H1 (cell line): ENCODE results near the gene NEB. TPM values are rescaled to one million over a fixed set of nuclear protein-coding genes. Genes with fewer than 3 reads are reported as not detected.

ENCODE experiments used
- CTCF ChIA-PET: fragments of 300-600 bp; sonication (Branson Sonifier 250); formaldehyde crosslinking; loops from one replicate; lab custom pipeline; 2021; ENCODE audit not compliant: partially characterized antibody; lab: Charles Lee
- POLR2A ChIA-PET: fragments of 300-600 bp; sonication (Branson Sonifier 250); formaldehyde crosslinking; loops from one replicate; lab custom pipeline; 2021; ENCODE audit warnings: inconsistent platforms; ENCODE audit not compliant: partially characterized antibody; lab: Charles Lee
- DNase-seq, 2 experiments: peaks; one replicate each; pipeline versions ENCODE4 v3.0.0 to v3.0.0-alpha.2; 2010 to 2022; ENCODE audit warnings: low spot score in 2 of 2, low read depth in 1 of 2, mixed read lengths in 1 of 2
- FAIRE-seq: peaks from 2 replicates; lab custom pipeline; 2011; peaks lifted over from hg19 to GRCh38; lab: Jason Lieb, UNC
- H2AFZ ChIP-seq: 2 replicates; pipeline ENCODE4 v1.8.1; 2012; ENCODE audit warnings: low read length, inconsistent platforms
- H2AK5ac ChIP-seq: 2 replicates; pipeline ENCODE4 v1.6.1; 2013; ENCODE audit warnings: low read depth, low read length
- H2BK120ac ChIP-seq: replicated peaks from 2 replicates; pipeline ENCODE3; 2013; ENCODE audit warnings: low read depth, low read length, inconsistent platforms
- H2BK12ac ChIP-seq: 2 replicates; pipeline ENCODE4 v1.6.1; 2013; ENCODE audit warnings: low read depth, low read length
- H2BK15ac ChIP-seq: 2 replicates; pipeline ENCODE4 v1.6.1; 2013; ENCODE audit warnings: low read length
- H2BK20ac ChIP-seq: 2 replicates; pipeline ENCODE4 v1.6.1; 2013; ENCODE audit warnings: low read length
- H2BK5ac ChIP-seq: 2 replicates; pipeline ENCODE4 v1.6.1; 2013; ENCODE audit warnings: low read depth, low read length
- H3K14ac ChIP-seq: 2 replicates; pipeline ENCODE4 v1.6.1; 2013; ENCODE audit warnings: inconsistent platforms; ENCODE audit not compliant: insufficient read length
- H3K18ac ChIP-seq: 2 replicates; pipeline ENCODE4 v1.6.1; 2013; ENCODE audit warnings: low read length; ENCODE audit errors: extremely low read depth
- H3K23ac ChIP-seq: 2 replicates; pipeline ENCODE4 v1.6.1; 2013; ENCODE audit warnings: inconsistent platforms; ENCODE audit not compliant: insufficient read length
- H3K23me2 ChIP-seq: 2 replicates; pipeline ENCODE4 v1.6.1; 2013; ENCODE audit warnings: low read depth, low read length
- H3K27ac ChIP-seq: 2 replicates; pipeline ENCODE4 v1.6.1; 2011; ENCODE audit warnings: low read depth, low read length, inconsistent platforms
- H3K27me3 ChIP-seq, 4 experiments: replicated peaks in 1 of 4; 1 replicate in 1 of 4; 2 replicates in 3 of 4; pipeline versions ENCODE4 v1.6.1 to v1.8.1; 2011 to 2013; ENCODE audit warnings: low read length in 3 of 4, mild to moderate bottlenecking in 3 of 4, inconsistent platforms in 2 of 4, mixed read lengths in 2 of 4, moderate library complexity in 1 of 4; ENCODE audit not compliant: control insufficient read depth in 3 of 4, insufficient read depth in 3 of 4; ENCODE audit errors: extremely low read depth in 1 of 4
- H3K36me3 ChIP-seq, 4 experiments: 2 replicates each; pipeline versions ENCODE4 v1.6.1 to v1.8.1; 2011 to 2013; ENCODE audit warnings: mild to moderate bottlenecking in 4 of 4, low read length in 3 of 4, moderate library complexity in 2 of 4, control low read depth in 1 of 4, inconsistent platforms in 1 of 4; ENCODE audit not compliant: insufficient read depth in 4 of 4, control insufficient read depth in 2 of 4
- H3K4ac ChIP-seq: replicated peaks from 2 replicates; pipeline ENCODE3; 2013; ENCODE audit warnings: low read length, low read depth, mixed read lengths, inconsistent platforms; ENCODE audit not compliant: insufficient read length
- H3K4me1 ChIP-seq, 4 experiments: replicated peaks in 1 of 4; 1 replicate in 1 of 4; 2 replicates in 3 of 4; pipeline versions ENCODE4 v1.6.1 to v1.8.1; 2011 to 2013; ENCODE audit warnings: low read length in 3 of 4, inconsistent platforms in 2 of 4, mixed read lengths in 1 of 4; ENCODE audit not compliant: insufficient read depth in 4 of 4, control insufficient read depth in 3 of 4
- H3K4me2 ChIP-seq, 2 experiments: 2 replicates each; pipeline versions ENCODE4 v1.6.1 to v1.8.1; 2011 to 2013; ENCODE audit warnings: low read depth in 2 of 2, low read length in 2 of 2, control low read depth in 1 of 2, inconsistent platforms in 1 of 2, mild to moderate bottlenecking in 1 of 2; ENCODE audit not compliant: insufficient read depth in 1 of 2
- H3K4me3 ChIP-seq, 4 experiments: fragments of 200-600, 300-600 bp in 1 of 4; sonication (generic), shearing (Covaris generic), sonication (Bioruptor Twin) in 1 of 4; 2 replicates each; pipeline versions ENCODE4 v1.5.1 to v1.8.1; 2011 to 2016; ENCODE audit warnings: low read length in 4 of 4, low read depth in 3 of 4, control low read depth in 2 of 4, inconsistent platforms in 2 of 4, mild to moderate bottlenecking in 2 of 4, mixed read lengths in 1 of 4, moderate library complexity in 1 of 4; ENCODE audit not compliant: insufficient read depth in 2 of 4; ENCODE audit errors: extremely low read depth in 1 of 4
- H3K56ac ChIP-seq: replicated peaks from 2 replicates; pipeline ENCODE3; 2013; ENCODE audit warnings: low read depth, mild to moderate bottlenecking, mixed read lengths, low read length, inconsistent platforms; ENCODE audit not compliant: insufficient read length
- H3K79me1 ChIP-seq: 2 replicates; pipeline ENCODE4 v1.6.1; 2013; ENCODE audit warnings: low read depth, low read length, control low read depth
- H3K79me2 ChIP-seq, 2 experiments: 2 replicates each; pipeline versions ENCODE4 v1.6.1 to v1.8.1; 2012 to 2013; ENCODE audit warnings: low read length in 2 of 2, mild to moderate bottlenecking in 2 of 2, inconsistent platforms in 1 of 2; ENCODE audit not compliant: insufficient read depth in 2 of 2, control insufficient read depth in 1 of 2
- H3K9ac ChIP-seq, 4 experiments: replicated peaks in 1 of 4; 1 replicate in 1 of 4; 2 replicates in 3 of 4; pipeline versions ENCODE4 v1.6.1 to v1.8.1; 2011 to 2013; ENCODE audit warnings: low read depth in 3 of 4, low read length in 3 of 4, control low read depth in 2 of 4, mild to moderate bottlenecking in 2 of 4, moderate library complexity in 2 of 4, inconsistent platforms in 1 of 4; ENCODE audit errors: extremely low read depth in 1 of 4
- H3K9me3 ChIP-seq, 2 experiments: 2 replicates each; pipeline versions ENCODE4 v1.6.1 to v1.8.1; 2012 to 2013; ENCODE audit warnings: mild to moderate bottlenecking in 2 of 2, moderate library complexity in 2 of 2, control low read depth in 1 of 2, inconsistent platforms in 1 of 2, low read depth in 1 of 2, low read length in 1 of 2, mixed read lengths in 1 of 2; ENCODE audit not compliant: insufficient read depth in 2 of 2
- H4K20me1 ChIP-seq, 2 experiments: replicated peaks in 1 of 2; 2 replicates each; pipeline versions ENCODE3 to v1.8.1; 2011 to 2013; ENCODE audit warnings: inconsistent platforms in 2 of 2, low read length in 2 of 2, mild to moderate bottlenecking in 1 of 2; ENCODE audit not compliant: insufficient read depth in 2 of 2, control insufficient read depth in 1 of 2
- H4K5ac ChIP-seq: 2 replicates; pipeline ENCODE4 v1.6.1; 2013; ENCODE audit warnings: low read length, low read depth, mixed read lengths, inconsistent platforms; ENCODE audit not compliant: insufficient read length
- H4K8ac ChIP-seq: 2 replicates; pipeline ENCODE4 v1.8.0; 2013; ENCODE audit warnings: mild to moderate bottlenecking, moderate library complexity, low read length, inconsistent platforms; ENCODE audit not compliant: insufficient read depth; ENCODE audit errors: extremely low read depth
- H4K91ac ChIP-seq: replicated peaks from 2 replicates; pipeline ENCODE3; 2013; ENCODE audit warnings: low read length, mixed read lengths, inconsistent platforms; ENCODE audit not compliant: insufficient read length
- ATF3 ChIP-seq: IDR thresholded peaks from 2 replicates; pipeline ENCODE4 v1.6.1; 2011; ENCODE audit warnings: low read depth, mild to moderate bottlenecking, low read length; ENCODE audit not compliant: insufficient read depth
- KDM5A ChIP-seq: fragments of 200-600 bp; IDR thresholded peaks from 2 replicates; pipeline ENCODE4 v1.7.1; 2012; ENCODE audit warnings: mild to moderate bottlenecking, low read length, inconsistent platforms, mixed read lengths
- NANOG ChIP-seq: IDR thresholded peaks from 2 replicates; pipeline ENCODE4 v1.6.1; 2011; ENCODE audit warnings: low read length, low read depth, mild to moderate bottlenecking, inconsistent platforms; ENCODE audit not compliant: insufficient read depth, poor library complexity, severe bottlenecking
- RFX5 ChIP-seq: IDR thresholded peaks from 2 replicates; pipeline ENCODE4 v1.6.1; 2011; ENCODE audit warnings: low read depth, low read length, improper control_type of control experiment, borderline replicate concordance
- RNF2 ChIP-seq: fragments of 200-900, 300-1000 bp; sonication (generic); IDR thresholded peaks from 2 replicates; pipeline ENCODE4 v1.7.1; 2016; ENCODE audit warnings: borderline replicate concordance, low read depth, mild to moderate bottlenecking, antibody characterized with exemption, low read length; ENCODE audit not compliant: poor library complexity, severe bottlenecking; ENCODE audit errors: missing control alignments
- SIN3A ChIP-seq, 2 experiments: IDR thresholded peaks in 1 of 2; conservative IDR thresholded peaks in 1 of 2; 2 replicates each; pipeline ENCODE4 v1.6.1; 2011 to 2012; ENCODE audit warnings: low read length in 2 of 2, improper control_type of control experiment in 1 of 2, low read depth in 1 of 2, mild to moderate bottlenecking in 1 of 2
- WGBS, 2 experiments: shearing (Covaris generic) in 1 of 2; methylation state at CpG; one replicate each; pipeline versions ENCODE4 v1.1.6 to v1.1.7; 2013 to 2015; ENCODE audit warnings: low lambda C conversion rate in 2 of 2, mixed read lengths in 2 of 2, inconsistent platforms in 1 of 2, low coverage in 1 of 2, missing lambda C conversion rate in 1 of 2; ENCODE audit not compliant: insufficient replicate concordance in 2 of 2, insufficient coverage in 1 of 2, insufficient read length in 1 of 2; ENCODE audit errors: extremely low coverage in 1 of 2, missing lambda C conversion rate in 1 of 2; 5-methylcytosine and 5-hydroxymethylcytosine counted together
- polyA plus RNA-seq, 7 experiments: library from polyadenylated mRNA; depleted of rRNA in 3 of 7; stranded (reverse) in 5 of 7; unstranded in 2 of 7; fragments of >200 nt in 5 of 7; fragments of 200-250 nt in 2 of 7; gene quantifications; 1 replicate in 5 of 7; 2 replicates in 1 of 7; 4 replicates in 1 of 7; pipeline versions ENCODE4 v1.2.1 to v1.2.3, GENCODE V29; 2011 to 2013; ENCODE audit warnings: missing spikeins in 2 of 7, mixed read lengths in 2 of 7
- total RNA-seq: library from RNA; stranded (reverse); fragmentation: NEBNext Ultra II Directional; extraction: Animal tissue kit (Norgen Biotek cat#: 25700); gene quantifications from 2 replicates; pipeline ENCODE4 v1.2.1, GENCODE V29; 2021

The NEB gene
- total and polyA plus RNA-seq, 2 of the 8 experiments (the other 6 are each of a cell fraction or from before 2014, with no cell fraction given) = 1.4 to 2.5 TPM

DNA sequence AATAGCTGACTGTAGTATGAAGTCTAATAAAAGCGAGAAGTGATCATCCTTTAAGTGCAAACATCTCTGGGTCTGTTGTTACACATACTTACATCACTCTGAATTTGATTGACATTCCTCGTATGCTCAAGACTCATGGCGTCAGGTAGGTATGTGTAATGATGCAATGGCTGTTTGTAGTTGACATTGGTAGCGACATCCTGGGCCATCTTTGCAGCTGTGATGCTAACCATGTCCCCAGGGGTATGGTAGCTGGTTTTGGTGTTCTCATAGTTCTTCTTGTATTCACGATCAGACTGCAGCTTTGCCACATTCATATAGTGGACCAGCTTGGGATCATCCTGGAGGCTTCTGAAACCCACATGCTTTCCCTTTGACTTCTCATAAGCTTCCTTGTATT lies 62.0 kb downstream of the NEB start:
- Histone ChIP-seq H3K23me2 (no peaks in the 10 kb centered on the region), H3K36me3 (no peaks in the 10 kb centered on the region), H2BK12ac (no peak overlapping the region), H2BK15ac (no peak overlapping the region), H3K9ac (no peak overlapping the region), H3K56ac (no peak overlapping the region), H4K91ac (no peak overlapping the region), H3K18ac (no peak overlapping the region), H2AFZ (no peak overlapping the region), H2AK5ac (no peak overlapping the region), H3K79me1 (no peaks in the 10 kb centered on the region), H3K79me2 (no peaks in the 10 kb centered on the region), H3K4me1 (peaks cover 0 to 8% (median 1%) of the 10 kb centered on the region in 4 experiments; a peak in 3 of 7 replicates), H2BK5ac (no peak overlapping the region), H3K23ac (no peak overlapping the region), H2BK20ac (no peak overlapping the region), H2BK120ac (no peak overlapping the region), H4K20me1 (no peaks in the 10 kb centered on the region), H3K27ac (no peak overlapping the region), H3K4me3 (no peak overlapping the region), H3K4ac (no peak overlapping the region), H3K14ac (no peak overlapping the region), H3K9me3 (no peaks in the 10 kb centered on the region), H4K5ac (no peak overlapping the region), H4K8ac (no peak overlapping the region), H3K4me2 (no peak overlapping the region), H3K27me3 (peaks cover 0 to 1% (median 0%) of the 10 kb centered on the region in 4 experiments; a peak in 1 of 7 replicates)
- FAIRE-seq (no peak), DNase-seq (no peak)
- 87% methylated on average over 5 of the region's 5 CpGs; no CpG with 5 or more reads in 1 of the 2 experiments for WGBS, 2 experiments
- ChIA-PET POLR2A (no interaction called here), CTCF (interaction anchor here (0.9 to 1.4 kb wide), 6 partner anchors 16 to 114 kb away, joined by 3 to 5 read pairs (median 4); no protein-coding TSS in a partner anchor)
- TF ChIP-seq RFX5 (no peak), KDM5A (no peak), ATF3 (no peak), RNF2 (no peak), NANOG (no peak), SIN3A (conservative IDR thresholded peaks at IDR 0.05 in 1 of 2, IDR thresholded peaks at IDR 0.05 in 1 of 2; ENCODE audit: low read depth in 1 of 2, low read length in 2 of 2) (no peak)
